Fibroblast of the aortic adventitia (primary cell): ENCODE measurements around the gene APLP1. TPM values are rescaled to one million over a fixed set of nuclear protein-coding genes. Genes with fewer than 3 reads are reported as not detected.

Experiments used
- DNase-seq: peaks from one replicate; pipeline ENCODE4 v3.0.0-alpha.2; 2010; ENCODE audit warnings: low read depth
- H3K4me3 ChIP-seq: 2 replicates; pipeline ENCODE4 v1.5.1; 2011; ENCODE audit warnings: low read depth, mild to moderate bottlenecking, control low read depth, low read length, moderate library complexity
- total RNA-seq: library from RNA; depleted of rRNA; stranded (reverse); fragments of >200 nt; gene quantifications from 2 replicates; pipeline ENCODE4 v1.2.3, GENCODE V29; 2012; ENCODE audit warnings: low replicate concordance
- TF ChIP-seq, protein P1 (sequence below): IDR thresholded peaks from 2 replicates; pipeline ENCODE4 v1.5.1; 2011; ENCODE audit warnings: mild to moderate bottlenecking, low read length, control low read depth, inconsistent platforms; ENCODE audit not compliant: insufficient read depth

Gene APLP1
- total RNA-seq, 1 donor, result 8.6 TPM

DNA sequence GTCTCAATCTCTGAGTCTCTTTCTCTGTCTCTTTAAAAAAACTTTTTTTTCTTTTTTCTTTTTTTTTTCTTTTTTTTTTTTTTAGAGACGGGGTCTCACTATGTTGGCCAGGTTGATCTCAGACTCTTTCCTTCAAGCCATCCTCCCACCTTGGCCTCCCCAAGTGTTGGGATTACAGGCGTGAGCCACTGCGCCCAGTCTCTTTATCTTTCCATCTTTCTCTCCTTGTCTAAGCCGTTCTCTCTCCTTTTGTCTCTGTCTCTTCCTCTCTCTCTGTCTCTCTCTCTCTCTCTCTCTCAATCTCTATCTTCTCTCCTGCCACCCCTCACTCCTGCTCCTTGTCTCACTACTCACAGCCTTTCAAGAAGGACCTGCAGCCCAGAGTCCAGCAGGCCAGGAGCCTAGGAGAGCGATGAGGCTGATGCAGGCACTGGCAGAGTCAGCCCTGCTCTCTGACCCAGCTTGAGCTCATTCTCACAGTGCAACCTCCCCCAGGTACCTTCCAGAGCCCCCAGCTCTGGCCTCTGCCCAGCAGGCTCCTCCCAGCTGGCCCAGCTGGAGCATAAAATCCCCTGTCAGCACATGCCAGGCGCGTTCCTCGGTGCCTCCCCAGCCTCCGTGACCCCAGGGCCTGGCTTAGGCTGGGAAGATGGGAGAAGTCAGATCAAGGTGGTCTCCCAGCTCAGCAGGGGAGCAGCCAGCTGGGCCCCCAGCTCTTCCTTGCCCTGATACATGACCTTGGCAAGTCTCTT is 16.2 kb upstream of the APLP1 start, which contains the start of gene NPHS1:
NPHS1 (minus strand) TSS at position 476 of the 752 bp plus-strand sequence. CDS start 667 bp downstream, outside the sequence.
- no peak for DNase-seq
- H3K4me3 ChIP-seq, result no peak within 1 kb of the TSS
- TF ChIP-seq, protein P1, sequence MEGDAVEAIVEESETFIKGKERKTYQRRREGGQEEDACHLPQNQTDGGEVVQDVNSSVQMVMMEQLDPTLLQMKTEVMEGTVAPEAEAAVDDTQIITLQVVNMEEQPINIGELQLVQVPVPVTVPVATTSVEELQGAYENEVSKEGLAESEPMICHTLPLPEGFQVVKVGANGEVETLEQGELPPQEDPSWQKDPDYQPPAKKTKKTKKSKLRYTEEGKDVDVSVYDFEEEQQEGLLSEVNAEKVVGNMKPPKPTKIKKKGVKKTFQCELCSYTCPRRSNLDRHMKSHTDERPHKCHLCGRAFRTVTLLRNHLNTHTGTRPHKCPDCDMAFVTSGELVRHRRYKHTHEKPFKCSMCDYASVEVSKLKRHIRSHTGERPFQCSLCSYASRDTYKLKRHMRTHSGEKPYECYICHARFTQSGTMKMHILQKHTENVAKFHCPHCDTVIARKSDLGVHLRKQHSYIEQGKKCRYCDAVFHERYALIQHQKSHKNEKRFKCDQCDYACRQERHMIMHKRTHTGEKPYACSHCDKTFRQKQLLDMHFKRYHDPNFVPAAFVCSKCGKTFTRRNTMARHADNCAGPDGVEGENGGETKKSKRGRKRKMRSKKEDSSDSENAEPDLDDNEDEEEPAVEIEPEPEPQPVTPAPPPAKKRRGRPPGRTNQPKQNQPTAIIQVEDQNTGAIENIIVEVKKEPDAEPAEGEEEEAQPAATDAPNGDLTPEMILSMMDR, result no peak

- TF ChIP-seq, protein P1, result no peak
- H3K4me3 ChIP-seq, result no peak overlapping the region
- no peak for DNase-seq
These were observed 15.2 kb upstream of the APLP1 start for GRCh38 chr19:35853038-35853756.

- TF ChIP-seq, protein P1, result no peak
- peak within 1 kb of the TSS; percentile 50 for H3K4me3 ChIP-seq
- no peak for DNase-seq
These were observed 11.7 kb upstream of the APLP1 start, which contains the start of gene KIRREL2 for GRCh38 chr19:35856546-35857149. TSS of gene KIRREL2 (plus strand) at chr19:35856911. CDS start at chr19:35857120, 209 bp downstream.

DNA sequence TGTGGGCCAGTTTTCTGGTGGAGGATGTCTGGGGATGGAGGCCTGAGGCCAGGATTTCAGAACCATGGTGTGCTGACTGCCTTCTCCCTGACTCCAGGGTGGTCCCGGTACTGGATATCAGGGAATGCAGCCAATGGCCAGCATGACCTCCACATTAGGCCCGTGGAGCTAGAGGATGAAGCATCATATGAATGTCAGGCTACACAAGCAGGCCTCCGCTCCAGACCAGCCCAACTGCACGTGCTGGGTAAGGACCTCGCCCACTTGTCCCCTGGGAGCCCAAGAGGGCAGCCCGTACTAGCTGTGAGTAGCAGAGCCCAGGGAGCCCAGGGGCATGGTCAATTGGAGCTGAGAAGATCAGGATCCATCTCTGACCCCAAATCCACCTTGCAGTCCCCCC is 10.1 kb upstream of the APLP1 start:
- TF ChIP-seq, protein P1, result no peak
- no peak for DNase-seq
- H3K4me3 ChIP-seq, result no peak overlapping the region

DNA sequence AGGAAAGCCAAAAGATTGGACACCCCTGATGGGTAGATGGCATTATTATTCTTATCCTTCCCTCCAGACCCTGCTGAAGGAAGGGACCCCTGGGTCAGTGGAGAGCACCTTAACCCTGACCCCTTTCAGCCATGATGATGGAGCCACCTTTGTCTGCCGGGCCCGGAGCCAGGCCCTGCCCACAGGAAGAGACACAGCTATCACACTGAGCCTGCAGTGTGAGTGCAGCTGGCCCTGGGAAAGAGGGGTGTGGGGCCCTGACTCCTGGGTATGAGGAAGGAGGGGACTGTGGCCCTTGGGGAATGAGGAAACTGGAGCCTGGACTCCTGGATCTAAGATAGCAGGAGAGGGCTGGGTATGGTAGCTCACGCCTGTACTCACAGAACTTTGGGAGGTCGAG is 9.0 kb upstream of the APLP1 start:
- DNase-seq, result no peak
- H3K4me3 ChIP-seq, result no peak overlapping the region
- TF ChIP-seq, protein P1, result no peak

- no peak for DNase-seq
- no peak overlapping the region for H3K4me3 ChIP-seq
- TF ChIP-seq, protein P1, result no peak
These were observed 7.9 kb upstream of the APLP1 start for GRCh38 chr19:35860436-35860817.
